Liver (tissue), 9 donors: ENCODE measurements around the gene TTC1. TPM values are rescaled to one million over a fixed set of nuclear protein-coding genes. Genes with fewer than 3 reads are reported as not detected.

Experiments
- DNase-seq: peaks from one replicate; pipeline ENCODE4 v3.0.0-alpha.2; 2017; ENCODE audit warnings: low spot score
- H3K27ac ChIP-seq, 2 donors: one replicate each; pipeline ENCODE4 v1.7.0; 2013; ENCODE audit warnings: inconsistent platforms in 2 of 2, low read length in 2 of 2, control low read depth in 1 of 2, low read depth in 1 of 2, mild to moderate bottlenecking in 1 of 2
- H3K27me3 ChIP-seq, 4 donors: one replicate each; pipeline versions ENCODE4 v1.6.1 to v1.7.0; 2013; ENCODE audit warnings: low read length in 3 of 4, inconsistent platforms in 1 of 4, mild to moderate bottlenecking in 1 of 4, moderate library complexity in 1 of 4; ENCODE audit not compliant: control insufficient read depth in 4 of 4, insufficient read depth in 4 of 4
- H3K36me3 ChIP-seq, 4 donors: one replicate each; pipeline versions ENCODE4 v1.6.1 to v1.7.0; 2013; ENCODE audit warnings: low read length in 3 of 4, mild to moderate bottlenecking in 3 of 4, low read depth in 1 of 4, moderate library complexity in 1 of 4; ENCODE audit not compliant: control insufficient read depth in 4 of 4, insufficient read depth in 3 of 4
- H3K4me1 ChIP-seq, 4 donors: one replicate each; pipeline versions ENCODE4 v1.6.1 to v1.7.0; 2013; ENCODE audit warnings: low read length in 3 of 4, mild to moderate bottlenecking in 3 of 4, moderate library complexity in 1 of 4; ENCODE audit not compliant: control insufficient read depth in 4 of 4, insufficient read depth in 4 of 4
- H3K4me3 ChIP-seq, 3 donors: one replicate each; pipeline versions ENCODE4 v1.6.1 to v1.7.0; 2013; ENCODE audit warnings: low read length in 3 of 3, control low read depth in 1 of 3, low read depth in 1 of 3, mild to moderate bottlenecking in 1 of 3
- H3K9ac ChIP-seq, 2 donors: one replicate each; pipeline ENCODE4 v1.7.0; 2013; ENCODE audit warnings: low read length in 2 of 2, mild to moderate bottlenecking in 2 of 2, moderate library complexity in 2 of 2, control low read depth in 1 of 2, low read depth in 1 of 2
- H3K9me3 ChIP-seq, 4 donors: one replicate each; pipeline versions ENCODE4 v1.6.1 to v1.7.0; 2013; ENCODE audit warnings: low read length in 3 of 4; ENCODE audit not compliant: control insufficient read depth in 4 of 4
- EGR1 ChIP-seq, 2 donors: IDR thresholded peaks; 2 replicates each; pipeline ENCODE4 v1.6.1; 2016 to 2018; ENCODE audit warnings: antibody characterized with exemption in 2 of 2, low read depth in 2 of 2
- FOXA1 ChIP-seq: IDR thresholded peaks from 2 replicates; pipeline ENCODE4 v1.6.1; 2016; ENCODE audit warnings: antibody characterized with exemption
- FOXA2 ChIP-seq: IDR thresholded peaks from 2 replicates; pipeline ENCODE4 v1.6.1; 2016; ENCODE audit warnings: antibody characterized with exemption
- GABPA ChIP-seq, 2 donors: IDR thresholded peaks in 1 of 2; conservative IDR thresholded peaks in 1 of 2; 2 replicates each; pipeline ENCODE4 v1.6.1; 2016; ENCODE audit warnings: antibody characterized with exemption in 2 of 2, mild to moderate bottlenecking in 1 of 2, moderate library complexity in 1 of 2
- HNF4A ChIP-seq, 2 donors: conservative IDR thresholded peaks; 2 replicates each; pipeline ENCODE4 v1.6.1; 2016; ENCODE audit warnings: antibody characterized with exemption in 2 of 2, mild to moderate bottlenecking in 2 of 2
- HNF4G ChIP-seq: IDR thresholded peaks from 2 replicates; pipeline ENCODE4 v1.6.1; 2016; ENCODE audit warnings: antibody characterized with exemption
- JUND ChIP-seq, 2 donors: IDR thresholded peaks; 2 replicates each; pipeline ENCODE4 v1.6.1; 2016; ENCODE audit warnings: antibody characterized with exemption in 2 of 2
- NR2F2 ChIP-seq: IDR thresholded peaks from 2 replicates; pipeline ENCODE4 v1.6.1; 2016; ENCODE audit warnings: antibody characterized with exemption
- RAD21 ChIP-seq, 2 donors: IDR thresholded peaks; 2 replicates each; pipeline ENCODE4 v1.6.1; 2016; ENCODE audit warnings: antibody characterized with exemption in 2 of 2, mild to moderate bottlenecking in 2 of 2
- RXRA ChIP-seq, 2 donors: IDR thresholded peaks; 2 replicates each; pipeline ENCODE4 v1.6.1; 2017 to 2018; ENCODE audit warnings: antibody characterized with exemption in 2 of 2, mild to moderate bottlenecking in 1 of 2
- SP1 ChIP-seq: IDR thresholded peaks from 2 replicates; pipeline ENCODE4 v1.6.1; 2018; ENCODE audit warnings: antibody characterized with exemption, mild to moderate bottlenecking
- TAF1 ChIP-seq: conservative IDR thresholded peaks from 2 replicates; pipeline ENCODE4 v1.6.1; 2016; ENCODE audit warnings: antibody characterized with exemption, mild to moderate bottlenecking
- YY1 ChIP-seq: IDR thresholded peaks from 2 replicates; pipeline ENCODE4 v1.6.1; 2016; ENCODE audit warnings: antibody characterized with exemption, mild to moderate bottlenecking
- WGBS: extraction: QIAGEN DNeasy Blood & Tissue Kit; methylation state at CpG from one replicate; pipeline ENCODE4 v1.1.7; 2013; 5-methylcytosine and 5-hydroxymethylcytosine counted together
- polyA plus RNA-seq, 2 donors: library from polyadenylated mRNA; stranded (reverse) in 1 of 2; unstranded in 1 of 2; fragments of 200-250 nt in 1 of 2; fragments of >200 nt in 1 of 2; fragmentation: Nextera tagmentation in 1 of 2; extraction: Ambion mirVana in 1 of 2; gene quantifications; one replicate each; pipeline versions ENCODE4 v1.2.1 to v1.2.3, GENCODE V29; 2013 to 2015
- total RNA-seq, 2 donors: library from RNA; depleted of rRNA; stranded (reverse); fragments of >200 nt; gene quantifications; one replicate each; pipeline ENCODE4 v1.2.3, GENCODE V29; 2014
- TF ChIP-seq, protein P1 (sequence below): IDR thresholded peaks from 2 replicates; pipeline ENCODE4 v1.6.1; 2016; ENCODE audit warnings: antibody characterized with exemption
- TF ChIP-seq, protein P2 (sequence below): IDR thresholded peaks from 2 replicates; pipeline ENCODE4 v1.6.1; 2016; ENCODE audit warnings: antibody characterized with exemption
- TF ChIP-seq, protein P3 (sequence below): fragments of 150-350 bp; IDR thresholded peaks from 2 replicates; pipeline ENCODE4 v1.5.1; 2017; ENCODE audit warnings: improper control_type of control experiment, low read depth, low read length; ENCODE audit not compliant: missing input control
- TF ChIP-seq, protein P4 (sequence below): IDR thresholded peaks from 2 replicates; pipeline ENCODE4 v1.6.1; 2016; ENCODE audit warnings: antibody characterized with exemption, mild to moderate bottlenecking
- TF ChIP-seq, protein P5 (sequence below): IDR thresholded peaks from 2 replicates; pipeline ENCODE4 v1.6.1; 2016; ENCODE audit warnings: antibody characterized with exemption
- donor health status: healthy.
- donor health status: healthy.
- donor health status: healthy.
- donor health status: healthy.
- donor health status: healthy.

TTC1 gene
- total and polyA plus RNA-seq, 4 donors: 18.0 to 35.5 (median 22.2) TPM

DNA sequence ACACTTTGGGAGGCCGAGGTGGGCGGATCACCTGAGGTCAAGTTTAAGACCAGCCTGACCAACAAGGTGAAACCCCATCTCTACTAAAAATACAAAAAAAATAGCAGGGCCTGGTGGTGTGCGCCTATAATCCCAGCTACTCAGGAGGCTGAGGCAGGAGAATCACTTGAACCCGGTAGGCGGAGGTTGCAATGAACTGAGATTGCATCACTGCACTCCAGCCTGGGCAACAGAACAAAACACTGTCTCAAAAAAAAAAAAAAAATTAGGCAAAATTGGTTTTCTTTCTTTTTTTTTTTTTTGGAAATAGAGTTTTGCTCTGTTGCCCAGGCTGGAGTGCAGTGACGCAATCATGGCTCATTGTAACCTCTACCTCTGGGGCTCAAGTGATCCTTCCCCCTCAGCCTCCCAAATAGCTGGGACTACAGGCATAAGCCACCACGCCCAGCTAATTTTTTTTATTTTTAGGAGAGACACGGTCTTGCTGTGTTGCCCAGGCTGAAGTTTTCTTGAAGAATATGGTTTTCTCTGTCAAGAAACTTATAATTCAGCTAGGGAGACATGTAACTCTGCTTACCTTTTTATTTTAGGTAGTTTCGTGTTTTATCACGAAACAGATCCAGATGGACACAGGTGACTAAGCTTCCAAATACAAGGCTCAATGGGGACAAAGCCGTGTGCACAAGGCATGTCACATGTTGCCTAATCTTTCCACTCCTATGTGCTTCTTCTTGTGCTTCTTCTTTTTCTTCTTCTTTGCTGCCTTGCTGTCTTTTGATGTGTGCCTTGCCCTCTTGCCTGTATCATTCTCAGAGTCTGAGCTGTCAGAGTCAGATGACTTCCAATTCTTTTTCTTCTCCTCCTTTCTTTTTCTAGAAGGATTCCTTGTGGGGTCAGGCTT is 14.3 kb downstream of the TTC1 start:
- 95% methylated on average over 11 of the region's 11 CpGs for WGBS
- TF ChIP-seq SP1 (no peak), GABPA (IDR thresholded peaks at IDR 0.05 in 1 of 2, conservative IDR thresholded peaks at IDR 0.05 in 1 of 2) (no peak), YY1 (no peak), EGR1 (IDR thresholded peaks at IDR 0.05; ENCODE audit: low read depth in 2 of 2) (no peak), RXRA (IDR thresholded peaks at IDR 0.05) (no peak), TAF1 (no peak), JUND (IDR thresholded peaks at IDR 0.05) (no peak), RAD21 (IDR thresholded peaks at IDR 0.05) (no peak), HNF4G (no peak), FOXA2 (no peak), NR2F2 (no peak), FOXA1 (no peak), HNF4A (conservative IDR thresholded peaks at IDR 0.05) (no peak)
- TF ChIP-seq, protein P1, sequence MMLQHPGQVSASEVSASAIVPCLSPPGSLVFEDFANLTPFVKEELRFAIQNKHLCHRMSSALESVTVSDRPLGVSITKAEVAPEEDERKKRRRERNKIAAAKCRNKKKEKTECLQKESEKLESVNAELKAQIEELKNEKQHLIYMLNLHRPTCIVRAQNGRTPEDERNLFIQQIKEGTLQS: no peak
- TF ChIP-seq, protein P2, sequence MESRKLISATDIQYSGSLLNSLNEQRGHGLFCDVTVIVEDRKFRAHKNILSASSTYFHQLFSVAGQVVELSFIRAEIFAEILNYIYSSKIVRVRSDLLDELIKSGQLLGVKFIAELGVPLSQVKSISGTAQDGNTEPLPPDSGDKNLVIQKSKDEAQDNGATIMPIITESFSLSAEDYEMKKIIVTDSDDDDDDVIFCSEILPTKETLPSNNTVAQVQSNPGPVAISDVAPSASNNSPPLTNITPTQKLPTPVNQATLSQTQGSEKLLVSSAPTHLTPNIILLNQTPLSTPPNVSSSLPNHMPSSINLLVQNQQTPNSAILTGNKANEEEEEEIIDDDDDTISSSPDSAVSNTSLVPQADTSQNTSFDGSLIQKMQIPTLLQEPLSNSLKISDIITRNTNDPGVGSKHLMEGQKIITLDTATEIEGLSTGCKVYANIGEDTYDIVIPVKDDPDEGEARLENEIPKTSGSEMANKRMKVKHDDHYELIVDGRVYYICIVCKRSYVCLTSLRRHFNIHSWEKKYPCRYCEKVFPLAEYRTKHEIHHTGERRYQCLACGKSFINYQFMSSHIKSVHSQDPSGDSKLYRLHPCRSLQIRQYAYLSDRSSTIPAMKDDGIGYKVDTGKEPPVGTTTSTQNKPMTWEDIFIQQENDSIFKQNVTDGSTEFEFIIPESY: no peak
- TF ChIP-seq, protein P3, sequence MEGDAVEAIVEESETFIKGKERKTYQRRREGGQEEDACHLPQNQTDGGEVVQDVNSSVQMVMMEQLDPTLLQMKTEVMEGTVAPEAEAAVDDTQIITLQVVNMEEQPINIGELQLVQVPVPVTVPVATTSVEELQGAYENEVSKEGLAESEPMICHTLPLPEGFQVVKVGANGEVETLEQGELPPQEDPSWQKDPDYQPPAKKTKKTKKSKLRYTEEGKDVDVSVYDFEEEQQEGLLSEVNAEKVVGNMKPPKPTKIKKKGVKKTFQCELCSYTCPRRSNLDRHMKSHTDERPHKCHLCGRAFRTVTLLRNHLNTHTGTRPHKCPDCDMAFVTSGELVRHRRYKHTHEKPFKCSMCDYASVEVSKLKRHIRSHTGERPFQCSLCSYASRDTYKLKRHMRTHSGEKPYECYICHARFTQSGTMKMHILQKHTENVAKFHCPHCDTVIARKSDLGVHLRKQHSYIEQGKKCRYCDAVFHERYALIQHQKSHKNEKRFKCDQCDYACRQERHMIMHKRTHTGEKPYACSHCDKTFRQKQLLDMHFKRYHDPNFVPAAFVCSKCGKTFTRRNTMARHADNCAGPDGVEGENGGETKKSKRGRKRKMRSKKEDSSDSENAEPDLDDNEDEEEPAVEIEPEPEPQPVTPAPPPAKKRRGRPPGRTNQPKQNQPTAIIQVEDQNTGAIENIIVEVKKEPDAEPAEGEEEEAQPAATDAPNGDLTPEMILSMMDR: no peak
- TF ChIP-seq, protein P4, sequence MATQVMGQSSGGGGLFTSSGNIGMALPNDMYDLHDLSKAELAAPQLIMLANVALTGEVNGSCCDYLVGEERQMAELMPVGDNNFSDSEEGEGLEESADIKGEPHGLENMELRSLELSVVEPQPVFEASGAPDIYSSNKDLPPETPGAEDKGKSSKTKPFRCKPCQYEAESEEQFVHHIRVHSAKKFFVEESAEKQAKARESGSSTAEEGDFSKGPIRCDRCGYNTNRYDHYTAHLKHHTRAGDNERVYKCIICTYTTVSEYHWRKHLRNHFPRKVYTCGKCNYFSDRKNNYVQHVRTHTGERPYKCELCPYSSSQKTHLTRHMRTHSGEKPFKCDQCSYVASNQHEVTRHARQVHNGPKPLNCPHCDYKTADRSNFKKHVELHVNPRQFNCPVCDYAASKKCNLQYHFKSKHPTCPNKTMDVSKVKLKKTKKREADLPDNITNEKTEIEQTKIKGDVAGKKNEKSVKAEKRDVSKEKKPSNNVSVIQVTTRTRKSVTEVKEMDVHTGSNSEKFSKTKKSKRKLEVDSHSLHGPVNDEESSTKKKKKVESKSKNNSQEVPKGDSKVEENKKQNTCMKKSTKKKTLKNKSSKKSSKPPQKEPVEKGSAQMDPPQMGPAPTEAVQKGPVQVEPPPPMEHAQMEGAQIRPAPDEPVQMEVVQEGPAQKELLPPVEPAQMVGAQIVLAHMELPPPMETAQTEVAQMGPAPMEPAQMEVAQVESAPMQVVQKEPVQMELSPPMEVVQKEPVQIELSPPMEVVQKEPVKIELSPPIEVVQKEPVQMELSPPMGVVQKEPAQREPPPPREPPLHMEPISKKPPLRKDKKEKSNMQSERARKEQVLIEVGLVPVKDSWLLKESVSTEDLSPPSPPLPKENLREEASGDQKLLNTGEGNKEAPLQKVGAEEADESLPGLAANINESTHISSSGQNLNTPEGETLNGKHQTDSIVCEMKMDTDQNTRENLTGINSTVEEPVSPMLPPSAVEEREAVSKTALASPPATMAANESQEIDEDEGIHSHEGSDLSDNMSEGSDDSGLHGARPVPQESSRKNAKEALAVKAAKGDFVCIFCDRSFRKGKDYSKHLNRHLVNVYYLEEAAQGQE: no peak
- TF ChIP-seq, protein P5, sequence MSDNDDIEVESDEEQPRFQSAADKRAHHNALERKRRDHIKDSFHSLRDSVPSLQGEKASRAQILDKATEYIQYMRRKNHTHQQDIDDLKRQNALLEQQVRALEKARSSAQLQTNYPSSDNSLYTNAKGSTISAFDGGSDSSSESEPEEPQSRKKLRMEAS: no peak
- Histone ChIP-seq H3K27ac (no peak overlapping the region), H3K9me3 (no peaks in the 10 kb centered on the region), H3K9ac (no peak overlapping the region), H3K4me1 (peaks cover 0 to 7% (median 3%) of the 10 kb centered on the region in 4 donors), H3K36me3 (peaks cover 0 to 4% (median 1%) of the 10 kb centered on the region in 4 donors), H3K4me3 (no peak overlapping the region), H3K27me3 (no peaks in the 10 kb centered on the region)
- DNase-seq: no peak
